Tibial artery (tissue), 4 donors: ENCODE measurements around the gene TNF.
A peak's percentile ranks its signal among the peaks of the same experiment; 100 is the strongest.

ENCODE experiments used
- DNase-seq, 2 donors: peaks; one replicate each; pipeline ENCODE4 v3.0.0-alpha.2; 2019
- H3K27ac ChIP-seq, 2 donors: fragments of 200-600 bp; sonication (generic) in 1 of 2; 1 replicate in 1 of 2; 2 replicates in 1 of 2; pipeline ENCODE4 v1.5.1; 2018 to 2019; ENCODE audit warnings: mild to moderate bottlenecking in 1 of 2
- H3K27me3 ChIP-seq, 2 donors: fragments of 200-600 bp; sonication (generic) in 1 of 2; one replicate each; pipeline versions ENCODE4 v1.5.1 to v1.6.0; 2016 to 2019
- H3K36me3 ChIP-seq, 3 donors: fragments of 200-600 bp; sonication (generic) in 2 of 3; one replicate each; pipeline ENCODE4 v1.5.1; 2016 to 2019; ENCODE audit warnings: mild to moderate bottlenecking in 2 of 3
- H3K4me1 ChIP-seq, 4 donors: fragments of 200-600 bp; sonication (generic) in 2 of 4; 1 replicate in 3 of 4; 2 replicates in 1 of 4; pipeline ENCODE4 v1.5.1; 2016 to 2019
- H3K4me3 ChIP-seq, 2 donors: fragments of 200-600 bp; sonication (generic) in 1 of 2; 1 replicate in 1 of 2; 2 replicates in 1 of 2; pipeline ENCODE4 v1.5.1; 2018 to 2019; ENCODE audit warnings: mild to moderate bottlenecking in 2 of 2
- H3K9me3 ChIP-seq, 3 donors: fragments of 200-600 bp; sonication (generic) in 1 of 3; one replicate each; pipeline ENCODE4 v1.5.1; 2016 to 2019
- CTCF ChIP-seq, 2 experiments: fragments of 200-600 bp in 1 of 2; fragments of 450-650 bp in 1 of 2; IDR thresholded peaks; one replicate each; pipeline ENCODE4 v1.5.1; 2017 to 2019; ENCODE audit warnings: antibody characterized with exemption in 2 of 2, mild to moderate bottlenecking in 1 of 2, moderate library complexity in 1 of 2
- intact Hi-C: fragments of 100-400 bp; cut with DNase I; formaldehyde crosslinking; loops from one replicate; pipeline ENCODE4 v1.15.0; 2023; ENCODE audit warnings: low total_unique reads

Gene TNF

GRCh38 chr6:31572041-31572911 lies 3.1 kb upstream of the TNF start, which contains the start of gene LTA:
Gene LTA, plus strand, starts transcription at chr6:31572289. Its CDS starts 454 bp downstream, at chr6:31572743.
- Histone ChIP-seq H3K4me1 (no peaks in the 10 kb centered on the region), H3K4me3 (no peak within 1 kb of the TSS), H3K27ac (no peak within 1 kb of the TSS), H3K36me3 (no peaks in the 10 kb centered on the region), H3K9me3 (no peaks in the 10 kb centered on the region), H3K27me3 (peaks cover 0 to 32% of the 10 kb centered on the region in 2 donors)
- TF ChIP-seq CTCF (IDR thresholded peaks at IDR 0.05) = no peak
- intact Hi-C loops = no loop called here
- DNase-seq = no peak

- no peak overlapping the region for H3K27ac ChIP-seq
- no peak overlapping the region for H3K4me3 ChIP-seq
- no peak for TF ChIP-seq CTCF (IDR thresholded peaks at IDR 0.05)
- no peaks in the 10 kb centered on the region for H3K36me3 ChIP-seq
- H3K4me1 ChIP-seq = no peaks in the 10 kb centered on the region
- H3K9me3 ChIP-seq = no peaks in the 10 kb centered on the region
- no peak for DNase-seq
- intact Hi-C loops = no loop called here
- H3K27me3 ChIP-seq = peaks cover 0 to 27% of the 10 kb centered on the region in 2 donors
These were observed 1.9 kb upstream of the TNF start for GRCh38 chr6:31573239-31574105.

GRCh38 chr6:31574106-31575061 lies 981 bp upstream of the TNF start:
- no peak for DNase-seq
- Histone ChIP-seq H3K4me3 (no peak overlapping the region), H3K9me3 (no peaks in the 10 kb centered on the region), H3K36me3 (no peaks in the 10 kb centered on the region), H3K27ac (no peak overlapping the region), H3K4me1 (no peaks in the 10 kb centered on the region), H3K27me3 (peaks cover 0 to 21% of the 10 kb centered on the region in 2 donors)
- intact Hi-C loops = no loop called here
- TF ChIP-seq CTCF (IDR thresholded peaks at IDR 0.05) = no peak

- DNase-seq = no peak
- H3K27ac ChIP-seq = no peak overlapping the region
- intact Hi-C loops = no loop called here
- H3K9me3 ChIP-seq = no peaks in the 10 kb centered on the region
- no peaks in the 10 kb centered on the region for H3K36me3 ChIP-seq
- H3K4me3 ChIP-seq = peak overlapping the region; percentile 21
- H3K4me1 ChIP-seq = peaks cover 0 to 4% (median 2%) of the 10 kb centered on the region in 4 donors
- H3K27me3 ChIP-seq = peaks cover 0 to 21% of the 10 kb centered on the region in 2 donors
- TF ChIP-seq CTCF (IDR thresholded peaks at IDR 0.05) = no peak
These were observed 754 bp downstream of the TNF start for GRCh38 chr6:31575952-31576685.
